ENCODE measurements around the gene PBRM1.

- no peak for TF ChIP-seq ZNF274 (IDR thresholded peaks at IDR 0.05; ENCODE audit: low read depth, low read length)
- TF ChIP-seq EZH2 (IDR thresholded peaks at IDR 0.05), result no peak
- TF ChIP-seq, protein P1, sequence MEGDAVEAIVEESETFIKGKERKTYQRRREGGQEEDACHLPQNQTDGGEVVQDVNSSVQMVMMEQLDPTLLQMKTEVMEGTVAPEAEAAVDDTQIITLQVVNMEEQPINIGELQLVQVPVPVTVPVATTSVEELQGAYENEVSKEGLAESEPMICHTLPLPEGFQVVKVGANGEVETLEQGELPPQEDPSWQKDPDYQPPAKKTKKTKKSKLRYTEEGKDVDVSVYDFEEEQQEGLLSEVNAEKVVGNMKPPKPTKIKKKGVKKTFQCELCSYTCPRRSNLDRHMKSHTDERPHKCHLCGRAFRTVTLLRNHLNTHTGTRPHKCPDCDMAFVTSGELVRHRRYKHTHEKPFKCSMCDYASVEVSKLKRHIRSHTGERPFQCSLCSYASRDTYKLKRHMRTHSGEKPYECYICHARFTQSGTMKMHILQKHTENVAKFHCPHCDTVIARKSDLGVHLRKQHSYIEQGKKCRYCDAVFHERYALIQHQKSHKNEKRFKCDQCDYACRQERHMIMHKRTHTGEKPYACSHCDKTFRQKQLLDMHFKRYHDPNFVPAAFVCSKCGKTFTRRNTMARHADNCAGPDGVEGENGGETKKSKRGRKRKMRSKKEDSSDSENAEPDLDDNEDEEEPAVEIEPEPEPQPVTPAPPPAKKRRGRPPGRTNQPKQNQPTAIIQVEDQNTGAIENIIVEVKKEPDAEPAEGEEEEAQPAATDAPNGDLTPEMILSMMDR (IDR thresholded peaks at IDR 0.05 in 2 of 3, conservative IDR thresholded peaks at IDR 0.05 in 1 of 3; ENCODE audit: borderline replicate concordance in 1 of 3, insufficient read depth in 1 of 3, low read depth in 2 of 3, low read length in 2 of 3), result no peak
- TF ChIP-seq POLR2AphosphoS5 (IDR thresholded peaks at IDR 0.05; ENCODE audit: low read depth, low read length), result no peak
Observed at GRCh38 chr3:52719618-52720017, 33.9 kb upstream of the PBRM1 start.

Data from HCT116 (cell line).